ENCODE results near the gene MSI2. TPM values are rescaled to one million over a fixed set of nuclear protein-coding genes. Genes with fewer than 3 reads are reported as not detected.

The MSI2 gene
- total RNA-seq, 2 experiments from 2014 or later: 131 to 164 TPM

GRCh38 chr17:57589151-57590034 is 333.1 kb downstream of the MSI2 start:
- CTCF ChIA-PET (ENCODE audit: unreplicated experiment): no interaction called here

GRCh38 chr17:57593739-57594462 is 337.6 kb downstream of the MSI2 start:
- H3K9me3 ChIP-seq (ENCODE audit: low read length): no peaks in the 10 kb centered on the region
- ChIA-PET POLR2A (interaction anchor here (0.7 kb wide), 1 partner anchor 8 kb away, joined by 4 read pairs; no protein-coding TSS in a partner anchor), CTCF (ENCODE audit: unreplicated experiment) (no interaction called here)
- no peak overlapping the region for H3K27ac ChIP-seq (ENCODE audit: low read depth, low read length, poor library complexity, severe bottlenecking)
- no peaks in the 10 kb centered on the region for H3K79me2 ChIP-seq (ENCODE audit: insufficient read depth, low read depth, low read length)
- intact Hi-C loops (cut with micrococcal nuclease; ENCODE audit: unreplicated experiment): no loop called here
- H3K4me1 ChIP-seq (ENCODE audit: insufficient read depth, low read length, poor library complexity, severe bottlenecking): peaks cover 21% of the 10 kb centered on the region
- no peak overlapping the region for H2AFZ ChIP-seq (ENCODE audit: low read length)
- no peak overlapping the region for H3K4me2 ChIP-seq (ENCODE audit: low read length)
- H3K4me3 ChIP-seq (ENCODE audit: low read depth, low read length, poor library complexity, severe bottlenecking): no peak overlapping the region
- no peaks in the 10 kb centered on the region for H3K9me2 ChIP-seq (ENCODE audit: insufficient read depth, low read length)
- no TSS peak for BruUV-seq (replicated peaks)
- H3K36me3 ChIP-seq (ENCODE audit: insufficient read depth, low read length): peaks cover 5% of the 10 kb centered on the region; the same call in 1 of the 2 replicates
- DNase-seq (ENCODE audit: low spot score): no peak
- H4K20me1 ChIP-seq (ENCODE audit: insufficient read depth, low read length): no peaks in the 10 kb centered on the region
- no peak for TF ChIP-seq CTCF (conservative IDR thresholded peaks at IDR 0.05; ENCODE audit: low read length)

More at GRCh38 chr17:57589151-57590034, 333.1 kb downstream of the MSI2 start:
- no peaks in the 10 kb centered on the region for H3K36me3 ChIP-seq (ENCODE audit: insufficient read depth, low read length)
- H3K9me2 ChIP-seq (ENCODE audit: insufficient read depth, low read length): no peaks in the 10 kb centered on the region
- H4K20me1 ChIP-seq (ENCODE audit: insufficient read depth, low read length): no peaks in the 10 kb centered on the region
- H3K4me1 ChIP-seq (ENCODE audit: insufficient read depth, low read length, poor library complexity, severe bottlenecking): peaks cover 11% of the 10 kb centered on the region
- H3K27ac ChIP-seq (ENCODE audit: low read depth, low read length, poor library complexity, severe bottlenecking): no peak overlapping the region
- intact Hi-C loops (cut with micrococcal nuclease; ENCODE audit: unreplicated experiment): no loop called here
- no peaks in the 10 kb centered on the region for H3K9me3 ChIP-seq (ENCODE audit: low read length)
- no peak overlapping the region for H2AFZ ChIP-seq (ENCODE audit: low read length)
- TF ChIP-seq EZH2phosphoT487 (IDR thresholded peaks at IDR 0.05; ENCODE audit: borderline replicate concordance, low read depth, low read length) (no peak), CTCF (conservative IDR thresholded peaks at IDR 0.05; ENCODE audit: low read length) (no peak)
- no peak overlapping the region for H3K4me3 ChIP-seq (ENCODE audit: low read depth, low read length, poor library complexity, severe bottlenecking)
- BruUV-seq (replicated peaks): no TSS peak
- H3K4me2 ChIP-seq (ENCODE audit: low read length): no peak overlapping the region
- DNase-seq (ENCODE audit: low spot score): no peak
- POLR2A ChIA-PET: no interaction called here
- no peaks in the 10 kb centered on the region for H3K79me2 ChIP-seq (ENCODE audit: insufficient read depth, low read depth, low read length)
